HG03571 (cell line): Measurements from ENCODE around the gene NOL4L.

Experiments used
- ATAC-seq: cut with Tn5 transposase; IDR thresholded peaks from one replicate; pipeline ENCODE4 v1.9.1; 2021; ENCODE audit not compliant: unreplicated experiment

NOL4L gene

DNA sequence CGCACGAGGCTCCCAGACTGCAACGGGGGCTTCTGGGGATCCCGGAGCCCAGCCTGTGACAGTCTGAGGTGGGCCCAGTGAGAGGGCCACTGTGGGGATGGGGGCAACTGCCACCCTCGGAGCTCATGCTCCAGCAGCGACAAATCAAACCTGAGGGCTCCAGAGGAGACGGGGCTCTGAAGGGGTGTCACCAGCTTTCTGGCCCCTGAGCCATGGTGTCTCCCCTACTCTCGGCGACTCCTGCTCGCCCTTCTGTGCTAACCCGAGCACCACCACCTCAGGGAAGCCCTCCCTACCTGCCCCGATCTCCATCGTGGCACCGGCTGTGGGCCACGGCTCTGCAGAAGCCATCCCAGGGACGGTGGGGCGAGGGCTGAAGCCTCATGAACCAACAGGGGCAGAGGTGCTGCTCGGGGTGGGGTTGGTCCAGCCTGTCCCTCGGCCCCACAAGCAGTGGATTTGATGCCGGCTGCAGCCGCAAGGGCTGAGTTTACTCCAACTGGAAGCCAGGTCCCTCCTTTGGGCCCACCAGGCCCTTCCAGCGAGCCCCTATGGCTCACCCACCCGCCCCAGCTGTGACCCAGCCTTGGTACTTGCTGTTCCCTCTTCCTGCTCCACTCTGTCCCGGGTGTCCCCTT lies 124.3 kb downstream of the NOL4L start:
- ATAC-seq: no peak

DNA sequence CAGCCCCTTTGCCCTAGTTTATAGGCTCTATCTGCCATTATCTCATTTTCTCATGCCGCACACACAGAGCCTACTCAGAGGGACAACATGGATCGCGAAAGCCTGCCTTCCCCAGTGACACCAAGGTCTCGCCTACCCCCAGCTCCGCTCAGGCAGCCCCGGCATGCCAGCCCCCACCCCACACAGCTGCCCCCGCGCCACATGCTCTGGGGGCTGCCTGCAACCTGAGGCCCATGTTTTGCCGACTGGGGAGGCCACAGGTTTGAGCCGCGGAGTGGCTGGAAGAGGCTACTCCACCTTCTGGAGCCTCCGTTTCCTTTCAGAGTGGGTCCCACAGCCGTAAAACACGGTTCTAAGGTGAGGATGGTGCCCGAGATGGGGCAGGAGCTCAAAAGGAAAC lies 124.9 kb downstream of the NOL4L start:
- no peak for ATAC-seq

DNA sequence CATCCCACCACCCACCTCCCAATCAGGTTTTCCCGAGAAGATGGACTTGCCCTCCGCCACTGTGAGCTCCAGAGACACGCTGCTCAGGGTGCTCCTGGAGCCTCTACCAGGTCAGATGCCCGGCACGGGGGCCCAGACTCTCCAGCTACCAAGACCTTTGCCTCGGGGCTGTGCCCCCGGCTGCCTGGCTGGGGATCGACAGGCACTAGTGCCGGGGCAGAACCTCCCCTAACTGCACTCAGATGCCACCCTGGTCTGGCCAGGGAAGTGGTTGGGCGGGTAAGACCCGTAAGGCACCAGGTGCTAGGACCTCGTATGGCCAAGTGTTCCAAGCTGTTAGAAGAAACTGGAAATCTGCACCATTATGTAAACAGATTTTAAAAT lies 126.3 kb downstream of the NOL4L start:
- no peak for ATAC-seq

DNA sequence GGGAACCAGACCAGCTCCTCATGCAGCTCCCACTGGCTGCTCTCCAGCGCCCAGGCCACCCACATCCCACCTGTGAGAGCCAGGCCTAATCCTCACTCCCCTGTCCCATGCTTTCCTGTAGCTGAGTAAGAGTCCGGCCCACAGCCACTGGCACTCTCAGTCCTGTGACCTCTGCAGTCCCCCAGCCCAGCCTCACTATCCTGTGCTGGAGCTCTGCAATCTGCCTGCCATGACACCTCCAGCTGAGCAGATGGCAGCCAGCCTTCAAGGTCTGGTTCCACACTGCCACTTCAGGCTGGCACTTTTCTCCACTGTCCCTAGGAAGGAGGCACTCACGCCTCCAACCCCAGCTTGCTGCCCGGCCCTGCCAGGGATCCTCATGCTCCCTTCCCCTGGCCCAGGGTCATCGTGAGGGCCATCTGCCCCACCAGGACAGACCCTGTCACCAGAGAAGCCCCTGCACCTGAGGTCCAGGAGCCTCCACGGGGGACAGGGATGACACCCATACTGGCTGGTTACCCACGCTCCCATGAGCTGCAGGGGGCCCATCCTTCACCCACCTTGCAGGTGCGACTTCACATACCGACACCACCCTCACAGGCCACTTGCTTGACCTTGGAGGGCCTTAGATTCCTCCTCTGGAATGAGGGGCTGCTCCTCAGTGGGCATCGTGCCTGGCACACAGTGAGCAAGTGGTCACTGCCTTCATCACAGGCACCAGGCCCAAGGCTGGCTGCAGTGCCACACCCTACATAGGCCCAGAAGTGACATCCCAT lies 126.9 kb downstream of the NOL4L start:
- ATAC-seq: no peak

DNA sequence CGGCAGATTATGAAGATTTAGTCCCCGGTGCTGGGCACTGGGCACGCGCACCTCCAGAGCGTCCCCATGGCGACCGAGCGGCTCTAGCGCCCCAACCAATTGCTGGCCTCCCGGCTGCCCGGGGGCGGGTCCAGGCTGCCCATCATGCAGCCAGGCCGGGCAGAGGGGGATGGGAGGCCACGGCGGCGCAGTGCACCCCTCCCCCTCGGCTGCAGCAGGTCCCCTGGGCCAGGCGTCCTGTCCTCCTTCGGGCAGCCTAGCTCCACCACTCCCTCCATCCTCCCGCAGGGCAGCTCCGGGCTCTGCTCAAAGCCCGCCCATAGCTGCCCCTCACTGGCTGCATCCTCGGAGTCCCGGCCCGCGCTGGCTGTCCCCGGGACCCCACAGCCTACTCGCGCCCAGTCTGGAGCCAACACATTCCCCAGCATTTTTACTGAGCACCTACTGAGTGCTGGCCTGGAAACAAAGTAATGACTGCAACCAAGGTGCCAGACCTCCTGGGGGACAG lies 127.6 kb downstream of the NOL4L start:
- ATAC-seq: no peak

DNA sequence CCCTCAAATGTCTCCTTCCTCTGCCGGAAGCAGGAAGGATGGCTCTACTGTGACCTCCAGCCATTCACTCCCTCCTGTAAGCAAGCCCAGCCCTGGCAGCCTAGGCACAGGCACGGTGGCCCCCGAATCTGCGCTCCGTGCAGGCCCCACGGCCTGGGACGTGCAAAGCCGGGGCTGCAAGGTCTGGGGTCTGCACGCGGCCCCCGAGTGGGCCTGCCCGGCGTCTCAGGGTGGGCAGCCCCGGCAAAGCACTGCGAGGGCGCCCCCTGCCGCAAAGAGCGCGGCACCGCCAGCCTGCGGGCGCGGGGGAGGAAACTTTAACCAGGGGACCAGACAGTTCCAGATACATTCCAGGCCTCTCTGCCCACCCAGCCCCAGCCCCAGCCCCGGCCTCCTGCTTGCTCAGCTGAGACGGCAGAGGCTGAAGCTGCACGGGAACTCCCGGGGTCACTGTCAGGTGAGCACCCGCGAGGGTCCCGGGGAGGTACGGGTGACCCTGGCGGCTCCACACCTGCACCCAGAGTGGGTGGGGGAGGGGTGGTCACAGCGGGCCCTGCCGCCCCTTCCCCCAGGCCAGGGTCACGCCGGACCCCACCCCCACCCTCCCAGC lies 128.2 kb downstream of the NOL4L start:
- no peak for ATAC-seq

DNA sequence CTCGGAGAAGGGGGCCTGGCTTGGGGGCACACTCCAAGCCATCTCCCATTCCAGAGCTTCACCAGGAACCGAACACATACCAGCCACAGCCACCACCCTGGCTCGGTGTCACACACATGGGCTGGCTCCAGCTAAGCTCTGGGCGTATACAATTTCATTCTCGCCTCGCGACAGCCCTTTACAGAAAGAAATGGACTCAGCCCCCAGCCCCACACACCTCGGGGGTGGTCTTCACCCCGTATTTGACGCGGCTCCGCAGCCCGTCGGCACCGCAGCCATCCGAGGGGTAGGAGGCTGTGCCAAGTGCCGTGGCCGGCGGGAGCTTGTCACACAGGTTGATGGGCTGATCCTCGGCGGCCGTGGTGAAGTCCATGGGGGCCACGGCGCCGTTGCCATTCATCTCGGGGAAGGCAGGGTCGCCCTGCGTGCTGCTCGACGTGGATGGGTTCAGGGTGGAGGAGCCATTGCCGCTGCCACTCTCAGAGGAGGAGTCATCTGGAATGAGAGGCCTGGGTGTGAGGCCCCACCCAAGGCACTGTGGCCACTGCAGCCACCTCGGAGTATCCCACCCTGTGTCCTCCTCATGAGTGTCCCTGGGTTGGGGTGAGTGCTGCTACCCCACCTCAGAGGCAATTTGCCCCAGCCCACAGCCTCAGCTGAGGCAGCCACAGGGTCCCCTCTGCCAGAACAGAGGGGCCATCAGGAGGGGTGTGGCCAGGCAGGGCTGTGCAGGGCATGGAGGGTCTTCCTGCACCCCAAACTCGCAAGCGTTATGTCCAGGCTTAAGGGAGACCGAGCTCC lies 129.0 kb downstream of the NOL4L start:
- no peak for ATAC-seq

DNA sequence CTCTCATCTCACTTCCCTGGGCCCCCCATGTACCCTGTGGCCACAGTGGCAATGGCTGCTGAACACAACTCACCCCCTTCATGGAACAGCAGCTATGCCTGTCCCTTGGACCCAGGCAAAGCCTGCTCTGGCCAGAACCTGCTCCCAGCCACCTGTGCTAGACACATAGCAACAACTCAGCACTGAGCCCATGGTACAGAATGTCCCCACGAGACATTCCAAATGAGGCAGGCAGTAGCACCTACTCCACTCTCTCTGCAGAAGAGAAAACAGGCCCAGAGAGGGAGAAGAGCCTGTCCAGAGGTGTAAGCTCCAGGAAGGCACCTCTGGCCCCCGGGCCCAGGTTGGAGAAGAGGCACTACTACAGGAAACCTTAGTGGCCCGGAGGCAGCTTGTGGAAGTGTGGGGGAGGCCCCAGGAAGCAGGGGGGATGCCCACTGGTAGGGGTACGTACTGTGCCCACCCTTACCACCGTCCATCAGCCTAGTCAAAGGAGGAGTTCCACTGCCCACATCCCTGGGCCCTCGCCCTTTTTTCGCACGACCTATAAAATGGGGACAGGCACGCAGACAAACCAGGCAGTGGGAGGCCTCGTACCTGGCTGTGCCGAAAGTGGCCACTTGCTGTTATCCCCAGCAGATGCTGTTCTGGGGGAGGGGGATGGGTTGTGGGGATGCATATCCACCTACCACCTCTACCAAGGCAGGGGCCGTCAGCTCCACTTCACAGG lies 129.8 kb downstream of the NOL4L start:
- ATAC-seq: no peak

DNA sequence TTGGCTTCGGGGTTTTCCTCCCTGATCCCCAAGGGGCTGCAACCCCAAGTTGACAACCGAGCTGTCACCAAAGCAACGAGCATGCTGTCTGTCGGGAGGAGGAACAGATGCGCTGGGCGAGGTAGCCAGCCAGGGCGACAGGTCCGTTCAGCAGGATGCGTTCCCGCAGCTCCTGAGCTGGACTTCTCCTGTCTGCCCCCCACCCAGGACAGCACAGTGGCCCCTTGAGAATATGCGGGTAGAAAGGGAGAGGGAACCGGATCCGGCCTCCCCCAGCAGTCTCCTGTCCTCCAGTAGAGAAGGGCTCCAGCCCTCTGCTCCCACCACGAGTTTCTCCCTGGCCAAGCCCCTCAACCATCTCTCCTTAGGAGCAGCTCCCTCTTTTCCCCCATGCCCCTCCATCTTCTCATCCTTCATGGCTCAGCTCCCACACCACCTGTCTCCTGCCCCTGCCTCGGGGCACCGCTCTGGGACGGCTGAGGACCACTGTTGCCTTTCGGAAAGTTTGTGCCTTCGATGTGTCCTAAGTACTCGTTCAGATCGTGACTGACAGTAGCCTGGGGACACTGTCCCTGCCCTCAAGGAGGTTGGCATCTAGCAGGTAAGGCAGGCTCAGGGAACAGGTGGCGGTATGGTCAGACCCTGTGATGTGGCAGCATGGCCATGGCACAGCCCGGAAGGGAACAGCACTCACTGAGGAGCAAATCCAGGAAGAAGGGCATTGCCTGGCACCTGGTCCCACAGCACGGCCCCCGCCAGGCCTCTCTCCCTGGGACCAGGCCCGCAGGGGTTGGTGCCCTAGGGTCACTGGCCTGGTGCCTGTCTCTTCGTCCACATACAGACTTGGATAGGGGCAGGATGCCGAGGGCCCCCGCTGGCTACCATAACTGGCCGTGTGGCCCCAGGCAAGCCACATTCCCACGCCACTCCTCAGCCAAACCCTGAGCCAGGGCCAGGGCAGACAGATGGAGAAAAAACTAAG lies 130.7 kb downstream of the NOL4L start:
- ATAC-seq: no peak

DNA sequence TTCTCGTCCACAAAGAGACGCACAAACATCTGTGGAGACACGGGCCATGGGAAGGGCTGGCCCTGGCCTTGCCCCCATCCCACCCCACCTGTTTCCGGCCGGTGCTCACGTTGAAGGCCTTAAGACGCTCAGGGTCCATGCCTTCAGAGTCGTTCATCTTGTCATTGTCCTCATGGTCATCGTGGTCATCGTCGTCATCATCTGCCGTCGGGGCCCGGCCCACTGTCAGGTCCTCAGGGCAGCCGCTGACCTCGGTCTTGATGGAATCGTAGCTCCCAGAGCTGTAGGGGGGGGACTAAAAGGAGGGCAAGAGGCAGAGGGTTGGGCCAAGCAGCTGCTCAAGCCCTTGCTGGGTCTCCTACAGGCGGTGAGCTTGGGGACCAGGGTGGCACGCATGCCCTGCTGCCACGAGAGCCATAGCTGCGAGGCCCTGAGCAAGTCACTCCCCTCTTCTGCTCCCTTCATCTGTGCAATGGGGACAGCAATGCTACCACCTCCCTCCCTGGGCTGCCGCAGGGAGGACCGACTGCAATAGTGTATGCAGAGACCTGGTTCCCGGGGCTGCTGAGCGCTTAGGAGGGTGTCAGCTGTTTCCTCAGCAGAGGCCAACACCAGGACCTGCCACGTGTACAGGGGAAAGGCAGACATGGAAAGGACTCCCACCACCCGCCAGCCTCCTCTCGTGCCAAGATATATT lies 131.5 kb downstream of the NOL4L start:
- ATAC-seq: no peak

DNA sequence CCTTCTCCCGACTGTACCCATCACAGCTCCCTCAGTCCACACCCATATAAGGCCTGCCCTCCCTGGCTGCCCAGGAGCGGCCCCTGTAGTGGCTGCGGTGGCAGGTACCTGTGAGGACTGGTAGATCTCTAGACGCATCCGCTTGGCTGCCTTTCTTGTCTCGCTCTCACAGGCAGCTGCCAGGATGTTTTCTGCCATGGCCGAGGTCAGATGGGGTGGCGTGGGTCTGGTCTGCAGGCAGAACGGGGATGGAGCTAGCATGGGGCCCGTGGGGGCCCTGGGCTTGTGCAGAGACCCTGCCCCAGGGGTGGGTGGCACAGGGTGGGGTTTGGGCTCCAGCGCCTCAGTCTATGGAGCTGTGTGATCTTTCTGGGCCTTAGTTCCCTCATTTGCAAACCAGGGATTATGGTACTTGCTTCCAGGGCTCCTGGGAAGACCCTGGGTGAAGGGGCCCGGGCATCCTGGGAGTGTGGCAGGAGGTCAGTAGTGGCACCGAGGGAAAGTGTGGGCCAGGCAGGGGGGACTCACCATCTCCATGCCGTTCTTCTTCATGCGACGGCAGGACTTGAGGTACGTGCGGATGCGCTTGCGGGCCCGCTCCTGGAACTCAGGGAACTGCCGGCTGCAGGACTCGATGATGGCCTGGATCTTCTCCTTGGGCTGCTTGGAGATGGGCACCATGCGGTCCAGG lies 132.2 kb downstream of the NOL4L start:
- ATAC-seq: no peak

DNA sequence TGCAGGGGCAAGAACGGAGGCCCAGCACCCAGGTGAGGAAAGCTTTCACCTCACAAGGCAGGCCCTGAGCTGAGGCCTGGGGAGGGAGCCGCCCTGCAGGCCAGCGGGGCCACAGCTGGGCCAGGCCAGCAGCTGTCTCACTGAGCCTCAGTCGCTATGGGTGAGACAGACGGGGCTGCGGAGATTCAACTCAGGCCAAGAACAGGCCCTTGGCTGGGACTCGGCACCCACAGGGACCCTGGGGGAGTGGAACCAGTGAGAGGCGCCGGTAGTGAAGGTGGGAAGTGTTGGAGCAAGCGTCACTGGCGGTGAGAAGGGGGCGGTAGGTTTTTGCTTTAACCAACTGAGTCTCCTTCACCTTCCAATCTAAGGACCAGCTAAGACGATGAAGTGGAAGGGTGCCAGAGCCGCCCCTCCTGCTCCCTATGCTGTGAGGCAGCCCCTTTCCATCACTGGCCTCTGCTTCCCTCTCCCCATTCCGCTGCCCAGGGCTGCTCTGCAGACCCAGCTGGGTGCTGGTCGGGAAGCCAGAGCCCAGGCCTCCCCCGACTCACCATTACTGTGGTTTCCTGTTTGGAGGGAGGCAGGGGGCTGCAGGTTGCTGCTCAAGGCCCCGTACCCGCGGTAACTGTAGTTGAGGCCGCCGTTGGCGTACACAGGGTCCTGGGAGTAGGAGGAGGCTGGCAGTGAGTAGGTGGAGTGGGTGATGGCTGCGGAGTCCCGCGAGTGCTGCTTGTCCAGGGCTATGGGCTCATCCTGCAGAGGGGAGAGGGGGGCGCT lies 133.3 kb downstream of the NOL4L start:
- ATAC-seq: no peak

DNA sequence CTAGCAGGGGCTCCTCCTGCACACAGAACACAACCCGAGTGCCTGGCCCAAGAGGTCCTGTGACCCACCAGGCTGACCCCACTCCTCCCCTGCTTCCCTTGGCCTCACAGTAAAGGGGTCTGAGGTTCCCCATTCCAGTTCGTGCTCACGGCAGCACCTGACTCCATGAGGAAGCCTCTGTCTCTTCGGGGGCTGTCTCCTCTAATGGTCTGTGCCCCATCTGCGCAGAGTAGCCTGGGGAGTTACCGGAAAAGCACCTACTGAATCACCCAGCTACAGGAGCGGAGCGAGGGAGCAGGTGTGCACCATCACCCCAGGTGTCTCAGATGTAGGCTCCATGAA lies 133.8 kb downstream of the NOL4L start:
- ATAC-seq: no peak

DNA sequence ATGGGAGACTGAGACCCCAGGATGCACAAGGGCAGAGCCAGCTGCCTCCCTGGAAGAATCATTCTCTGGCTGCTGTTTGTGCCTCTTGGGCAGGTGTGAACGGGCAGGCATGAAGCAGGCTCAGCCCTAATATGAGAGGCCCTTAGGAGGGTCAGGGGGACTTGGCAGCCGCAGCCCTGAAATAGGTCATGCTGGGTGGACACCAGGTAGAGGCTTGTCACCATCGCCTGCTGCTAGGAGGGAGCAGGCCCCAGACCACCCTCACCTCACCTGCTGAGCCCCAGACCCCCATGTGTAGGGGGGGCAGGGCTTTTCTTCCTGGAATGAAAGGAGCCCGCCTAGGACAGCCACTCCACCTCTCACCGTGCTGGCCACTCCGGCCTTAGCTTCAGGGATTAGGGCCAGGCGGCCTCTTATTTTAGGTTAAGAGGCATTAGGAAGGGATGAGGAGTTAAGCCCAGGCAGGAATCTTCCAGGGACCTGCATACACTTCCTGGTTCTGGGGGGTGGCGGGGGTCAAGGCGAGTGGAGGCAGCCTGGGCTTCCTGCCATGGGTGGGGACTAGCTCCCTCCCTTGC lies 134.6 kb downstream of the NOL4L start:
- no peak for ATAC-seq

DNA sequence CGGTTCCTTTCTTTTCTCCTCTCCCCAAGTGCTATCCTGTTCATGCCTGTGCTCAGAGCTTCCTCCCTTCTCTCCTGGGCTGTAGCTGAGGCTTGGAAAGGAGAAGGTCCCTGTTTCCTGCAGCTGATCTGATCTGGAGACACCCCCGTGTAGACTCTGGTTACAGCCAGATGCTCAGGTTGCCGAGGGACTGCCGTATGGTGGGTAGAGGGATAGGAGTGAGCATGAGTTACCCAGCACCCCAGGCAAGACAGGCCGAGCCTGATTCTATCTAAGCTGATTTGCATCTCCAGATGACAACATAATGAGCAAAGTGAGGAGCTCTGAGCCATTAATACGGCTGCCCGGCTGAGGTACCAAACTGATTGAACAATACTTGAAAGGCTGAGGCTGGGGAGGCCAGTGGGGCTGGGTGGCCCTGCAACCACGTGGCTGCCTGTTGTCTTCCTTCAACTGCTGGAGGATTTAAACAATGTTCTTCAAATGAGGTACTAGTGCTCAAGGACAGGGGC lies 135.2 kb downstream of the NOL4L start:
- ATAC-seq: no peak

DNA sequence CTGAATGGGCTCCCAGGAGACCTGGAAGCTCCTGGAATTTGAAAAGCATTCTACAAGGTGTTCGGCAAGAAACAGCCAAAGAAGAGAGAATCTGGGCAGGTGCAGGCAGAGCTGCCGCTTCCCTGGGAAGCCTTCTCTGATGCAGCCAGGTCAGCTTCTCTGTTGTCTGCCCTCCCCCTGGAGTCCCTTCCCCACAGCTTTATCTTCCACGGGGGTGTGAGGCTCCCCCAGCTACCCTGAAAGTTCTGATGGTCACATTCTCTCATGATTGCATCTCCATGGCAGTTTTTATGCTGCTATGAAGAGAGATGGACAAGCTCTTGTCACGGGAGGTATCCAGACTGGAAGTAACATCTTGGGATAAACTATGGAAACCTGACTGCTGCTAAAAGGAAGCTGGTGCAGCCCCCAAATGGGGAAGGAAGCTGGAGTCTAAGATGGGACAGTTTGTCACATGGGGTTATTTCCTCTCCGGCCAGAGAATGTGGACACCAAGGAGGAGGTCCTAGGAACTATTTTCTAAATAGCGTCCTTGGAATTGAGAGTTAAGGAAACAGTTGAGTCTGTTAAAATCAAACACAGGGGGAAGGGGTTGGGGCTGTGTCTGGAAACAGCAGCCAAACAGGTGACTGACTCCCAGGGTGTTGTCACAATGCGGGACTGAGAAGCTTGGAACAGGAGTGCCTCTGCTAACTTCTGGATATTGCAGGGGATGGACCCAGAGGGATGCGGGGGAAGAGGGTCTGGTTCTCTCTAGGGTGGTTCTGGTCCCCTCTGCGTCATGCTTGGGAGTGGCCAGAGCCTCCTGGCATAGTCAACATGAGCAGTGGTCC lies 135.9 kb downstream of the NOL4L start:
- no peak for ATAC-seq
